Progenitor cell of endocrine pancreas (in vitro differentiated cells): ENCODE measurements around the gene ZBTB42. TPM values are rescaled to one million over a fixed set of nuclear protein-coding genes. Genes with fewer than 3 reads are reported as not detected.
A peak's percentile ranks its signal among the peaks of the same experiment; 100 is the strongest.

Experiments used
- DNase-seq: peaks from one replicate; pipeline ENCODE4 v3.0.0; 2021; ENCODE audit warnings: low spot score; ENCODE audit not compliant: unreplicated experiment
- H3K27ac Mint-ChIP-seq: 2 replicates; pipeline ENCODE4 v1.8.0; 2021; ENCODE audit warnings: mild to moderate bottlenecking, moderate library complexity, mixed read lengths
- H3K27me3 Mint-ChIP-seq: 2 replicates; pipeline ENCODE4 v1.8.0; 2021; ENCODE audit warnings: mixed read lengths
- H3K36me3 Mint-ChIP-seq: 2 replicates; pipeline ENCODE4 v1.8.0; 2022; ENCODE audit warnings: mixed read lengths; ENCODE audit not compliant: insufficient read depth
- H3K4me1 Mint-ChIP-seq: 2 replicates; pipeline ENCODE4 v1.8.0; 2021; ENCODE audit warnings: low read depth, mixed read lengths
- H3K4me3 Mint-ChIP-seq: 2 replicates; pipeline ENCODE4 v1.8.0; 2021; ENCODE audit warnings: low read depth, mild to moderate bottlenecking, moderate library complexity, mixed read lengths
- H3K9me3 Mint-ChIP-seq: 2 replicates; pipeline ENCODE4 v1.8.0; 2021; ENCODE audit warnings: low read depth, mixed read lengths
- long read RNA-seq: library from polyadenylated mRNA; unstranded; transcript quantifications from one replicate; pipeline ENCODE4 v2.0.0, GENCODE V29; 2020
- total RNA-seq: library from RNA; stranded (reverse); gene quantifications from 2 replicates; pipeline ENCODE4 v1.2.1, GENCODE V29; 2021
- TF ChIP-seq, protein P1 (sequence below): fragments of 200-600 bp; sonication (generic); IDR thresholded peaks from one replicate; pipeline ENCODE4 v1.5.0; 2021; ENCODE audit warnings: antibody characterized with exemption, mild to moderate bottlenecking; ENCODE audit not compliant: unreplicated experiment

ZBTB42 gene
- 12.3 and 12.6 TPM in 2 replicates for total RNA-seq
- long read RNA-seq, partial matches to known transcripts: 0 of 1 reads
- long read RNA-seq, other reads (novel, unspliced or antisense): 0 of 1 reads

DNA sequence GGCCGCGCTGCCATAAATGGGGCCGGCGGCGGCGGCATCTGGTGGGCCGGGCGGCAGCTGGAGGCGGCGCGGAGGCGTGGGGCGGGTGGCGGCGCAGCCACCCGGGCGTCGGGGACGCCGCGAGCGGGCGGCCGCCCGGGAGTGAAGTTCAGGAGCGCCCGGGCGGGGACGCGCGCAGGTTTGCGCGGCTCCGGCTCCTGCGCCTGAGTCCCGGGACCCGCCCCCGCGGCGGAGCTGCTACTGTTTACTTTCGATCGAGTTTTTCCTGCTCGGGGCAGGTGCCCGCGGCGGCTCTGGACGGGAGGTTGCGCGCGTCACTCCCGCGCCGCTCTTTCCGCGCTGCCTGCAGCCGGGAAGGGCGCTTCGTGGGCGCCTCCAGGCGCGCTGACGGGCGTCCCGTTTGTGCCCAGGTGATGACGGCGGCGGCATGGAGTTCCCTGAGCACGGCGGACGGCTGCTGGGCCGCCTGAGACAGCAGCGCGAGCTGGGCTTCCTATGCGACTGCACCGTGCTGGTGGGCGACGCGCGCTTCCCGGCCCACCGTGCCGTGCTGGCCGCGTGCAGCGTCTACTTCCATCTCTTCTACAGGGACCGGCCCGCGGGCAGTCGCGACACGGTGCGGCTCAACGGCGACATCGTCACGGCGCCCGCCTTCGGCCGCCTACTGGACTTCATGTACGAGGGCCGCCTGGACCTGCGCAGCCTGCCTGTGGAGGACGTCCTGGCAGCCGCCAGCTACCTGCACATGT, at the start of gene ZBTB42:
Gene ZBTB42 (plus strand): TSS at position 331 of the 749 bp plus-strand sequence. CDS start 97 bp downstream, at position 428.
- Mint-ChIP-seq H3K9me3 (no peaks in the 10 kb centered on the region), H3K27ac (peak within 1 kb of the TSS; percentile 93), H3K27me3 (peaks cover 12% of the 10 kb centered on the region), H3K4me1 (peaks cover 24% of the 10 kb centered on the region), H3K36me3 (no peaks in the 10 kb centered on the region), H3K4me3 (peak within 1 kb of the TSS; percentile 84)
- DNase-seq: peak; percentile 70
- TF ChIP-seq, protein P1, sequence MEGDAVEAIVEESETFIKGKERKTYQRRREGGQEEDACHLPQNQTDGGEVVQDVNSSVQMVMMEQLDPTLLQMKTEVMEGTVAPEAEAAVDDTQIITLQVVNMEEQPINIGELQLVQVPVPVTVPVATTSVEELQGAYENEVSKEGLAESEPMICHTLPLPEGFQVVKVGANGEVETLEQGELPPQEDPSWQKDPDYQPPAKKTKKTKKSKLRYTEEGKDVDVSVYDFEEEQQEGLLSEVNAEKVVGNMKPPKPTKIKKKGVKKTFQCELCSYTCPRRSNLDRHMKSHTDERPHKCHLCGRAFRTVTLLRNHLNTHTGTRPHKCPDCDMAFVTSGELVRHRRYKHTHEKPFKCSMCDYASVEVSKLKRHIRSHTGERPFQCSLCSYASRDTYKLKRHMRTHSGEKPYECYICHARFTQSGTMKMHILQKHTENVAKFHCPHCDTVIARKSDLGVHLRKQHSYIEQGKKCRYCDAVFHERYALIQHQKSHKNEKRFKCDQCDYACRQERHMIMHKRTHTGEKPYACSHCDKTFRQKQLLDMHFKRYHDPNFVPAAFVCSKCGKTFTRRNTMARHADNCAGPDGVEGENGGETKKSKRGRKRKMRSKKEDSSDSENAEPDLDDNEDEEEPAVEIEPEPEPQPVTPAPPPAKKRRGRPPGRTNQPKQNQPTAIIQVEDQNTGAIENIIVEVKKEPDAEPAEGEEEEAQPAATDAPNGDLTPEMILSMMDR: no peak

DNA sequence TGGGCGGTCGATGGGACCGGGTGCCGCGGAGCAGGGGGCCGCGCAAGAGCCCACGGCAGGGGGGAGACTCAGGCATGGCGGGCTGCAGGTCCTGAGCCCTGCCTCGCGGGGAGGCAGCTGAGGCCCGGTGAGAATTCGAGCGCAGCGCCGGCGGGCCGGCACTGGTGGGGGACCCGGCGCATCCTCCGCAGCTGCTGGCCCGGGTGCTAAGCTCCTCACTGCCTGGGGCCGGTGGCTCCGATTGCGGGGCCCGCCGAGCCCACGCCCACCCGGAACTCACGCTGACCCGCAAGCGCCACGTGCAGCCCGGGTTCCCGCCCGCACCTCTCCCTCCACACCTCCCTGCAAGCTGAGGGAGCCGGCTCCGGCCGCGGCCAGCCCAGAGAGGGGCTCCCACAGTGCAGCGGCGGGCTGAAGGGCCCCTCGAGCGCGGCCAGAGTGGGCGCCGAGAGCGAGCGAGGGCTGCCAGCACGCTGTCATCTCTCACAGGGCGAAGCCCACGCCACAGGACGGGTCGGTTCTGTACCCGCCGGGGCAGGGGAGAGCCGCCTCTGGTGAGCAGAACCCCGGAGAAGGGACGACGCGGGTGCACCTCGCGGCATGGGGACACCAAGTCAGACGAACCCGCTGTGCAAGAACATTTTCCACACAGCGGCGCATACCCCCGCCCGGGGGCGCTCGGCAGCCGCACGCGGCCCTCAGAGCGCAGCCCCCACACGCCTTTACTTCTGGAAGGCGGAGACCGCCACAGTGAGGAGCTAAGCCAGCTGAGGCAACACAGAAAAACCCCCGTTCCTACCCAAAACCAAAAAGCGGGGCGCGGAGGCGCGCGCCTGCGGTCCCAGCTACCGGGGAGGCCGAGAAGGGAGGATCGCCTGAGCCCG, 49.1 kb upstream of the ZBTB42 start:
- no peak for DNase-seq
- TF ChIP-seq, protein P1: no peak
- H3K4me1 Mint-ChIP-seq: peaks cover 17% of the 10 kb centered on the region
- H3K27me3 Mint-ChIP-seq: no peaks in the 10 kb centered on the region
- H3K9me3 Mint-ChIP-seq: no peaks in the 10 kb centered on the region
- H3K36me3 Mint-ChIP-seq: peaks cover 1% of the 10 kb centered on the region
- H3K27ac Mint-ChIP-seq: no peak overlapping the region
- peak overlapping the region; percentile 77 for H3K4me3 Mint-ChIP-seq

DNA sequence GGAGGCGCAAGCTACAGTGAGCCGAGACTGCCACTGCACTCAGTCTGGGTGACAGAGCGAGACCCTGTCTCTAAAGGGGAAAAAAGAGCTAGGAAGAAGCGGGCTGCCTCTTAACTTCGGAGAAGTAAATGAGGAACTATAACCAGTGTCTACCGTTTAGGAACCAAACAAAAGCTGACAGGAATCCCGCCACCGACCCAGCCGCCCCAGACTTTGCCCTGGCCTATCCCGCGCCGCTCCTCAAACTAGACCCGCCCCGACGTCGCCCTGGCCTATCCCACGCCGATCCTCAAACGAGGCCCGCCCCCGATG, 48.5 kb upstream of the ZBTB42 start:
- no peak for DNase-seq
- peak overlapping the region; percentile 77 for H3K4me3 Mint-ChIP-seq
- H3K36me3 Mint-ChIP-seq: peaks cover 3% of the 10 kb centered on the region
- H3K27me3 Mint-ChIP-seq: no peaks in the 10 kb centered on the region
- TF ChIP-seq, protein P1: no peak
- H3K27ac Mint-ChIP-seq: peak overlapping the region; percentile 97
- H3K4me1 Mint-ChIP-seq: peaks cover 17% of the 10 kb centered on the region
- no peaks in the 10 kb centered on the region for H3K9me3 Mint-ChIP-seq

DNA sequence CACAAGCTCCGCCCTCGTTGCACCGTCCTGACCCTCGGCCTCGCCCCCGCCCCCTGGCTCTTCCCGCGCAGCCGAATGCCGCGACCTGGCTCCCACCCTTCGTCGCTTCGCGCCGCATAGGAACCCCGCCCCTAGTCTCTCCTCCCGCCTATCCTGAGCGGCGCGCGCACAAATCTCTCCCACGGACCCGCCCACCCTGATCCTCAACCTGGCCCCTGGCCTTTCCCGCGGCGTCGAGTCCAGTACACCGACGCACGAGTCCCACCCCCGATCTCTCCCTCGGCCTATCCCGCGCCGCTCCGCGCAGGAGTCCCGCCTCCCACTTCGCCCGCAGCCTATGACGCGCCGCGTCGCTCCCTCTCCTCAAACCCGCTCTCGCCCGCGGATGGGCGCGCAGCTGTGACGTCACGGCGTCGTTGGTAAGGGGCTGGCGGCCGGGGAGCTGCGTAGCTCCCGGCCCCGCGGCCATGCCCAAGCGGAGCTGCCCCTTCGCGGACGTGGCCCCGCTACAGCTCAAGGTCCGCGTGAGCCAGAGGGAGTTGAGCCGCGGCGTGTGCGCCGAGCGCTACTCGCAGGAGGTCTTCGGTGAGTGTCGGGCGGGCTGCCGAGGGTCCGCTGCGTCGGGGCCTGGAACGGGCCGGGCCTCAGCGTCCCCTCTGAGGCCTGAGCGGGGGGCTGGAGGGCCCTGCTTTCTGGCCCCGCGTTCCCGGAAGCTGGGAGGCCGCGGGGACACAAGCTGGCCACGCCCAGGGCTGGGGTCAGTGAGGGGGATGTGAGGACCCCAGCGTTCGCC, 48.0 kb upstream of the ZBTB42 start, which contains the start of gene SIVA1:
Gene SIVA1 (plus strand): TSS at position 413 of the 793 bp plus-strand sequence. CDS start 55 bp downstream, at position 468.
- peak within 1 kb of the TSS; percentile 97 for H3K27ac Mint-ChIP-seq
- peak within 1 kb of the TSS; percentile 77 for H3K4me3 Mint-ChIP-seq
- H3K27me3 Mint-ChIP-seq: no peaks in the 10 kb centered on the region
- TF ChIP-seq, protein P1: no peak
- peak; percentile 99 for DNase-seq
- peaks cover 17% of the 10 kb centered on the region for H3K4me1 Mint-ChIP-seq
- no peaks in the 10 kb centered on the region for H3K9me3 Mint-ChIP-seq
- H3K36me3 Mint-ChIP-seq: peaks cover 4% of the 10 kb centered on the region
